Uterus (tissue), 4 donors: ENCODE measurements around the gene MUSTN1. TPM values are rescaled to one million over a fixed set of nuclear protein-coding genes. Genes with fewer than 3 reads are reported as not detected.

Experiments
- DNase-seq, 2 donors: peaks; one replicate each; pipeline ENCODE4 v3.0.0-alpha.2; 2019 to 2020
- H3K27ac ChIP-seq, 2 donors: fragments of 200-600 bp; sonication (generic); 1 replicate in 1 of 2; 2 replicates in 1 of 2; pipeline ENCODE4 v1.5.1; 2016 to 2018
- H3K27me3 ChIP-seq, 2 donors: fragments of 200-600 bp; sonication (generic); one replicate each; pipeline ENCODE4 v1.5.1; 2018 to 2019; ENCODE audit warnings: control low read depth in 1 of 2
- H3K36me3 ChIP-seq, 2 donors: fragments of 200-600 bp; sonication (generic); one replicate each; pipeline ENCODE4 v1.5.1; 2019; ENCODE audit warnings: control low read depth in 1 of 2
- H3K4me1 ChIP-seq, 2 donors: fragments of 200-600 bp; sonication (generic); one replicate each; pipeline ENCODE4 v1.5.1; 2018 to 2019; ENCODE audit warnings: control low read depth in 1 of 2
- H3K4me3 ChIP-seq, 2 donors: fragments of 200-600 bp; sonication (generic); 1 replicate in 1 of 2; 2 replicates in 1 of 2; pipeline ENCODE4 v1.5.1; 2018 to 2019; ENCODE audit warnings: mild to moderate bottlenecking in 1 of 2
- H3K9me3 ChIP-seq, 2 donors: fragments of 200-600 bp; sonication (generic); one replicate each; pipeline ENCODE4 v1.5.1; 2019; ENCODE audit warnings: control low read depth in 1 of 2
- POLR2A ChIP-seq, 2 donors: fragments of 450-650 bp; IDR thresholded peaks; one replicate each; pipeline ENCODE4 v1.6.1; 2016; ENCODE audit warnings: antibody characterized with exemption in 2 of 2, mild to moderate bottlenecking in 1 of 2, moderate library complexity in 1 of 2
- intact Hi-C: fragments of 100-400 bp; cut with DNase I; formaldehyde crosslinking; loops from one replicate; pipeline ENCODE4 v1.15.1; 2023; ENCODE audit warnings: low total_unique reads
- total RNA-seq, 4 donors: library from RNA; depleted of rRNA in 3 of 4; stranded (reverse); fragments of >200 nt in 3 of 4; gene quantifications; one replicate each; pipeline versions ENCODE4 v1.1.0 to v1.2.4, GENCODE V29; 2014 to 2023
- TF ChIP-seq, protein P1 (sequence below), 4 experiments: fragments of 200-600 bp in 2 of 4; fragments of 450-650 bp in 2 of 4; sonication (generic) in 2 of 4; IDR thresholded peaks; one replicate each; pipeline ENCODE4 v1.5.1; 2016 to 2019; ENCODE audit warnings: antibody characterized with exemption in 4 of 4, mild to moderate bottlenecking in 2 of 4, moderate library complexity in 1 of 4
- donor health status: DM: yes; HTN: yes; CAD: no.

The MUSTN1 gene
- total RNA-seq, 4 donors from 2014 or later: 1.8 to 35.2 (median 8.7) TPM; not detected in 1

DNA sequence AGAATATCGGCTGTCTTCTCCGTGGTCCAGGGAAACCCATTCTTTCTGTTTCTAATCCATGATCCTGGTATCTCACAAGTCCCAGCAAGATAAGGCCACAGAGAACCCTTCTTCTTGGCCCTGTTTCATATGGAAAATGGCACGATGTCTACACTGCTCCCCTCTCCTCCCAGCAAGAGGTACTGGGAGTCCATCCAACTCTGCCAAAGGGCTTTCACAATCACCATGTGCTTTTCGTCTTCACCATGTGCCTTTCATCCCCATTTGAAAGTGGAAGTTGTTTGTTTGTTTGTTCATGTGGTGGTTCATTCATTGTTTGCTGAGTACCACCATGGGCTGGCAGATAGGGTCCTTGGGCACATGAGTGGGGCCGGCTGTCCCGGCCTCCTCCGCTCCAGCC, 34.7 kb downstream of the MUSTN1 start:
- Histone ChIP-seq H3K4me3 (no peak overlapping the region), H3K9me3 (no peaks in the 10 kb centered on the region), H3K27me3 (no peaks in the 10 kb centered on the region), H3K27ac (no peak overlapping the region), H3K36me3 (no peaks in the 10 kb centered on the region), H3K4me1 (no peaks in the 10 kb centered on the region)
- no peak for DNase-seq
- intact Hi-C loops: no loop called here
- TF ChIP-seq, protein P1, sequence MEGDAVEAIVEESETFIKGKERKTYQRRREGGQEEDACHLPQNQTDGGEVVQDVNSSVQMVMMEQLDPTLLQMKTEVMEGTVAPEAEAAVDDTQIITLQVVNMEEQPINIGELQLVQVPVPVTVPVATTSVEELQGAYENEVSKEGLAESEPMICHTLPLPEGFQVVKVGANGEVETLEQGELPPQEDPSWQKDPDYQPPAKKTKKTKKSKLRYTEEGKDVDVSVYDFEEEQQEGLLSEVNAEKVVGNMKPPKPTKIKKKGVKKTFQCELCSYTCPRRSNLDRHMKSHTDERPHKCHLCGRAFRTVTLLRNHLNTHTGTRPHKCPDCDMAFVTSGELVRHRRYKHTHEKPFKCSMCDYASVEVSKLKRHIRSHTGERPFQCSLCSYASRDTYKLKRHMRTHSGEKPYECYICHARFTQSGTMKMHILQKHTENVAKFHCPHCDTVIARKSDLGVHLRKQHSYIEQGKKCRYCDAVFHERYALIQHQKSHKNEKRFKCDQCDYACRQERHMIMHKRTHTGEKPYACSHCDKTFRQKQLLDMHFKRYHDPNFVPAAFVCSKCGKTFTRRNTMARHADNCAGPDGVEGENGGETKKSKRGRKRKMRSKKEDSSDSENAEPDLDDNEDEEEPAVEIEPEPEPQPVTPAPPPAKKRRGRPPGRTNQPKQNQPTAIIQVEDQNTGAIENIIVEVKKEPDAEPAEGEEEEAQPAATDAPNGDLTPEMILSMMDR (IDR thresholded peaks at IDR 0.05): no peak
- no peak for TF ChIP-seq POLR2A (IDR thresholded peaks at IDR 0.05)

DNA sequence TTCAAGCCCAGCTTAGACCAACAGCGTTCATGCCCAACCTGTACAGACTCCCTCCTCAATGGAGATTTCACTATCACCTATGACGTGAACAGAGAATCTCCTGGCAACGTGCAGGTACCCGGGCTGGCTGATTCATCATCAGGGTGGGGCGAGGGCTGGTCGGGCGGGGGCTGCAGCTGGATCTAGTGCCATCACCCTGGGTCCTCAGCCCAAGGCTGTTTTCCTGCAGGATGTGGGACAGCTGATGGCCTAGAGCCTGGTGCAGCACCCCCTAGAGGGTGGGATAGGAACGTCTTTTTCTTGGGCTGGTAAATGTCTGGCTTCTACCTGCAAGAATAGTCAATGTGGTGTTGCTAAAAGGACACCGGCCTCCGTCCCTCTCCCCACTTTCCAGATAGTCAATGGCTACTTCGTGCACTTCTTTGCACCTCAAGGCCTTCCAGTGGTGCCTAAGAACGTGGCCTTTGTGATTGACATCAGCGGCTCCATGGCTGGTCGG, 35.8 kb downstream of the MUSTN1 start:
- Histone ChIP-seq H3K27ac (no peak overlapping the region), H3K9me3 (no peaks in the 10 kb centered on the region), H3K36me3 (no peaks in the 10 kb centered on the region), H3K4me3 (no peak overlapping the region), H3K4me1 (no peaks in the 10 kb centered on the region), H3K27me3 (no peaks in the 10 kb centered on the region)
- no peak for DNase-seq
- TF ChIP-seq, protein P1 (IDR thresholded peaks at IDR 0.05): no peak
- TF ChIP-seq POLR2A (IDR thresholded peaks at IDR 0.05): no peak
- intact Hi-C loops: no loop called here

DNA sequence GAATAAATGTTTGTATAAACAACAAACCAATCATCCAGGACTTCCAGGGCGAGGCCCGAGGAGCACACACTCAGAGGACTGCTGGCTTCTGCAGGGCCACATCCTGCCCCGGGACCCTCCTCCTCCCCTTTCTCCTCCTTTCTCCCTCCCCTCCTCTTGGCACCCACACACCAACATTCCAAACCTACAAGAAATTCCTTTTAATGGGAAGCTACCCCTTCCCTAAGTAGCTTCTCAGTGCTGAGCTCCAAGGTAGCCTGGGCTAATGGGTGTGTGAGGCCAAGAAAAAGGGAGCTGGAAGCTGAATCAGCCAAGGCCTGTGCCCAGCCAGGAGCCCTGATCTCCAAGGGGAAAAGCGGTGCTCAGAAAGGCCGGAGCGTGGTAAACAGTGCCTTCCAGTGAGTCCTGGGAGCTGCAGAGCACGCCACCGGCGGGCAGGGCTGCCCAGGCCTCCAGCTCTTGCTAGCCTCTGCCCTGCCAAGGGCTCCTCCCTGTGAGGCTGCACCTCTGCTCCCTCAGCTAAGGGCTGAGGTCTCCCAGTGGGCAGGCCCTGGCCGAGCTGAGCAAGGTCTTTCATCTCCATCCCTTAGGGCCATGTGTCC, 36.3 kb downstream of the MUSTN1 start:
- H3K27ac ChIP-seq: no peak overlapping the region
- H3K36me3 ChIP-seq: no peaks in the 10 kb centered on the region
- intact Hi-C loops: no loop called here
- no peaks in the 10 kb centered on the region for H3K9me3 ChIP-seq
- H3K4me3 ChIP-seq: no peak overlapping the region
- no peaks in the 10 kb centered on the region for H3K27me3 ChIP-seq
- TF ChIP-seq, protein P1 (IDR thresholded peaks at IDR 0.05): no peak
- TF ChIP-seq POLR2A (IDR thresholded peaks at IDR 0.05): no peak
- DNase-seq: no peak
- no peaks in the 10 kb centered on the region for H3K4me1 ChIP-seq

DNA sequence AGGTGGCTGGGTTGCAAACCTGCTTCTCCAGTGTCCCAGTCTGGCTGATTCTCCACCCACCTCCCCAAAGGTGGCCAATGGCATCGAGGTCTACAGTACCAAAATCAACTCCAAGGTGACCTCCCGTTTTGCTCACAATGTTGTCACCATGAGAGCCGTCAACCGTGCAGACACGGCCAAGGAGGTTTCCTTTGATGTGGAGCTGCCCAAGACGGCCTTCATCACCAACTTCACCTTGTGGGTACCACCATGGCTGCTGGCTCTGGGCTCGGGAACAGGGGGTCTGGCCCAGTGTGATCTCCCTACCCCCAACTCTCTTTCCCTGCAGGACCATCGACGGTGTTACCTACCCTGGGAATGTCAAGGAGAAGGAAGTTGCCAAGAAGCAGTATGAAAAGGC, 38.4 kb downstream of the MUSTN1 start:
- DNase-seq: no peak
- no peak overlapping the region for H3K27ac ChIP-seq
- no peaks in the 10 kb centered on the region for H3K36me3 ChIP-seq
- intact Hi-C loops: no loop called here
- H3K9me3 ChIP-seq: no peaks in the 10 kb centered on the region
- H3K4me3 ChIP-seq: no peak overlapping the region
- TF ChIP-seq, protein P1 (IDR thresholded peaks at IDR 0.05): no peak
- no peak for TF ChIP-seq POLR2A (IDR thresholded peaks at IDR 0.05)
- no peaks in the 10 kb centered on the region for H3K27me3 ChIP-seq
- no peaks in the 10 kb centered on the region for H3K4me1 ChIP-seq

DNA sequence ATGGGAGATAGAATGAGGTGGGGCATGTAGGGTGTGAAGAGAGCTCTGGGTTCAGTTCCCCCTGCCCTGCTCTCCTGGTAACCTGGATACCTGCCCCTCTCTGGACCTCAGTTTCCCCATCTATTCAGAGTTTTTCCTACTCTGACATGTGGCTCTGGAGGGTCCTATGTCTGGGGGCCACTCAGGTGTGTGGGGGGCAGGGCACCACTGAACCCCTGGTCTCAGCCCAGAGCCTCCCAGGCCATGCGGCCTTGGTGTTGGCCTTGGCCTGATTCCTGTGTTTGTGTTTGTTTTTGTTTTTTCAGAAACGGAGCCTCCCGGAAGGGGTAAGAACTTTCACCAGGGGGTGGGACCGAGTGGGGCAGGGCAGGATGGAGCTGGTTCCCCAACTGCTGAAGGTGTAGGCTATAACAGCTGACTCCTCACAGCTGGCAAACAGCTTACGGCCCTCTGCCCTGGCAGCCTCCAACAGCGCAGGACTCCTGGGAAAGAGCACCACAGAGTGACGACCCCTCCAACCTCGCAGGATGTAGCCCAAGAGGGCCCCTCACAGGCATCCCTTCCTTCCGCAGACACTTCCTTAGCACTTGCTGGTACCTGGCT, 39.4 kb downstream of the MUSTN1 start:
- TF ChIP-seq, protein P1 (IDR thresholded peaks at IDR 0.05): no peak
- no peak for TF ChIP-seq POLR2A (IDR thresholded peaks at IDR 0.05)
- Histone ChIP-seq H3K4me1 (no peaks in the 10 kb centered on the region), H3K27ac (no peak overlapping the region), H3K27me3 (no peaks in the 10 kb centered on the region), H3K4me3 (no peak overlapping the region), H3K36me3 (no peaks in the 10 kb centered on the region), H3K9me3 (no peaks in the 10 kb centered on the region)
- intact Hi-C loops: no loop called here
- no peak for DNase-seq
